ENCODE measurements around the gene COG5.

GRCh38 chr7:107479303-107479702 lies 84.4 kb downstream of the COG5 start:
- TF ChIP-seq CTCF (IDR thresholded peaks at IDR 0.05) = no peak
- no peak for TF ChIP-seq POLR2AphosphoS5 (IDR thresholded peaks at IDR 0.05; ENCODE audit: insufficient read depth in 1 of 2, low read depth in 1 of 2)
- TF ChIP-seq POLR2A (IDR thresholded peaks at IDR 0.05) = no peak
